Thymus (tissue), 11 donors: ENCODE measurements around the gene TBC1D30. TPM values are rescaled to one million over a fixed set of nuclear protein-coding genes. Genes with fewer than 3 reads are reported as not detected.
"Not testable (repeated sequence)": the region's sequence is repeated elsewhere in the genome, so short reads cannot be mapped to it uniquely, and the experiment has no call there.

Experiments used
- DNase-seq, 9 donors: peaks; one replicate each; pipeline ENCODE4 v3.0.0-alpha.2; 2013; ENCODE audit warnings: low spot score in 9 of 9, low read depth in 6 of 9, missing footprints in 1 of 9
- H3K27ac ChIP-seq, 2 donors: one replicate each; pipeline ENCODE4 v1.5.1; 2013; ENCODE audit warnings: control low read depth in 1 of 2, low read depth in 1 of 2, low read length in 1 of 2, mild to moderate bottlenecking in 1 of 2, moderate library complexity in 1 of 2
- H3K27me3 ChIP-seq, 2 donors: one replicate each; pipeline ENCODE4 v1.5.1; 2013; ENCODE audit warnings: low read length in 1 of 2; ENCODE audit not compliant: control insufficient read depth in 2 of 2, insufficient read depth in 1 of 2
- H3K36me3 ChIP-seq, 2 donors: one replicate each; pipeline ENCODE4 v1.5.1; 2013; ENCODE audit warnings: low read length in 1 of 2, mild to moderate bottlenecking in 1 of 2, moderate library complexity in 1 of 2; ENCODE audit not compliant: control insufficient read depth in 2 of 2, insufficient read depth in 2 of 2
- H3K4me1 ChIP-seq, 2 donors: one replicate each; pipeline ENCODE4 v1.5.1; 2013; ENCODE audit warnings: low read length in 2 of 2; ENCODE audit not compliant: control insufficient read depth in 2 of 2, insufficient read depth in 2 of 2
- H3K4me3 ChIP-seq, 2 donors: one replicate each; pipeline ENCODE4 v1.5.1; 2013; ENCODE audit warnings: low read length in 2 of 2, control low read depth in 1 of 2, mild to moderate bottlenecking in 1 of 2
- H3K9me3 ChIP-seq, 2 donors: one replicate each; pipeline ENCODE4 v1.5.1; 2013; ENCODE audit warnings: low read length in 1 of 2, mild to moderate bottlenecking in 1 of 2; ENCODE audit not compliant: control insufficient read depth in 2 of 2, insufficient read depth in 1 of 2
- WGBS: extraction: QIAGEN DNeasy Blood & Tissue Kit; methylation state at CpG from one replicate; pipeline ENCODE4 v1.1.7; 2013; 5-methylcytosine and 5-hydroxymethylcytosine counted together
- polyA plus RNA-seq: library from polyadenylated mRNA; stranded (reverse); fragments of 200-250 nt; gene quantifications from one replicate; pipeline ENCODE4 v1.2.3, GENCODE V29; 2013
- total RNA-seq: library from RNA; stranded (reverse); fragments of 120-200 nt; gene quantifications from one replicate; pipeline ENCODE4 v1.2.4, GENCODE V29; 2013
- donor health status: healthy.

The TBC1D30 gene
- total and polyA plus RNA-seq, 2 donors = 0.42 to 0.91 TPM

- H3K4me3 ChIP-seq = no peak overlapping the region
- 94% methylated on average over 5 of the region's 5 CpGs for WGBS
- no peaks in the 10 kb centered on the region for H3K36me3 ChIP-seq
- DNase-seq = no peak
- peaks cover 0 to 4% of the 10 kb centered on the region in 2 donors for H3K27me3 ChIP-seq
- H3K27ac ChIP-seq = no peak overlapping the region
- peaks cover 0 to 2% of the 10 kb centered on the region in 2 donors for H3K4me1 ChIP-seq
- H3K9me3 ChIP-seq = no peaks in the 10 kb centered on the region
These were observed 23.8 kb upstream of the TBC1D30 start for GRCh38 chr12:64800640-64801039.

DNA sequence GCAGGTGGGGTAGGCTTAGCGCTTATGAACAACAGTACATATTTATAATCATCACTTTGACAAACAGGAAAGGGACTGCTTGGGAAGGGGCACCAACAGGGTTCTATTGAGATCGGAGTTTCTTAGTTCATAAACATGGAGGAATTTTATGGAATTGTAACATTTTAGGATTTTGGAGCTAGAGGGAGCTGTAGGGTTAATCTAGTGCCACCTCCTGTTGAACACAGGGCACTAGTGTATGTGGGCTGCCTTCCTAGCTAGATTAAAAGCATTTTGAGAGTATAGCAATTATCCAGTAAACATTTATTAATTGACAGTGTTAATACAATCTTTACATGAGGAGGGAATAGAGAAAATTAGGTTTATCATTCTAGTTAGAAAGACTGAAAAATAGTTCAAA, 23.1 kb upstream of the TBC1D30 start:
- Histone ChIP-seq H3K27me3 (peaks cover 0 to 4% of the 10 kb centered on the region in 2 donors), H3K27ac (no peak overlapping the region), H3K4me1 (peaks cover 0 to 2% of the 10 kb centered on the region in 2 donors), H3K4me3 (no peak overlapping the region), H3K9me3 (no peaks in the 10 kb centered on the region), H3K36me3 (no peaks in the 10 kb centered on the region)
- WGBS = 88% methylated on average over 2 of the region's 2 CpGs
- no peak for DNase-seq

DNA sequence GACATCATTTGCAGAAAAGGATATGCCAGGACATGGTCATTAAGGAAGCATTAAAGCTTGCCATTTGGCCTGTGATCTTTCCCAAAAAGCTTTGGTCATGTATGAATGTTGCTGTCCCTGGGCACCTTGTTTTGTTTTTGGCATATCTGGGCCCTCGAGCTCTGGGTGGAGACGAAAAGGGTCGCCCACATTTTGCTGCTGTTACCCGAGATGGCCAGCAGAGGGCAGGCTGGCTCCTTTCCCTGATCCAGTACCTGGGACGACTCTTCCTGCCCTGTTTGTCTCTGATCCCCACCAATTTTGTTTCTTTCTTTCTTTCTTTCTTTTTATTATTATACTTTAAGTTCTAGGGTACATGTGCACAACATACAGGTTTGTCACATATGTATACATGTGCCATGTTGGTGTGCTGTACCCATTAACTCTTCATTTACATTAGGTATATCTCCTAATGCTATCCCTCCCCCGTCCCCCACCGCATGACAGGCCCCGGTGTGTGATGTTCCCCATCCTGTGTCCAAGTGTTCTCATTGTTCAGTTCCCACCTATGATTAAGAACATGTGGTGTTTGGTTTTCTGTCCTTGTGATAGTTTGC, 22.2 kb upstream of the TBC1D30 start:
- H3K27ac ChIP-seq, H3K36me3 ChIP-seq, H3K4me3 ChIP-seq, H3K9me3 ChIP-seq, H3K27me3 ChIP-seq, H3K4me1 ChIP-seq: not testable (repeated sequence)
- 39% methylated on average over 8 of the region's 8 CpGs for WGBS
- DNase-seq = peak in 5 of 9 donors; percentile 15 to 46 (median 29)

- Histone ChIP-seq H3K4me1 (no peaks in the 10 kb centered on the region), H3K27ac (no peak overlapping the region), H3K27me3 (peaks cover 0 to 2% of the 10 kb centered on the region in 2 donors), H3K36me3 (no peaks in the 10 kb centered on the region), H3K4me3 (no peak overlapping the region), H3K9me3 (no peaks in the 10 kb centered on the region)
- 93% methylated on average over 2 of the region's 2 CpGs for WGBS
- DNase-seq = no peak
These were observed 18.3 kb upstream of the TBC1D30 start for GRCh38 chr12:64806173-64806572.

GRCh38 chr12:64806593-64807460, 17.6 kb upstream of the TBC1D30 start:
- H3K4me3 ChIP-seq = no peak overlapping the region
- no peak for DNase-seq
- H3K9me3 ChIP-seq = no peaks in the 10 kb centered on the region
- 92% methylated on average over 7 of the region's 7 CpGs for WGBS
- no peaks in the 10 kb centered on the region for H3K36me3 ChIP-seq
- no peaks in the 10 kb centered on the region for H3K4me1 ChIP-seq
- H3K27me3 ChIP-seq = peaks cover 0 to 2% of the 10 kb centered on the region in 2 donors
- H3K27ac ChIP-seq = no peak overlapping the region

DNA sequence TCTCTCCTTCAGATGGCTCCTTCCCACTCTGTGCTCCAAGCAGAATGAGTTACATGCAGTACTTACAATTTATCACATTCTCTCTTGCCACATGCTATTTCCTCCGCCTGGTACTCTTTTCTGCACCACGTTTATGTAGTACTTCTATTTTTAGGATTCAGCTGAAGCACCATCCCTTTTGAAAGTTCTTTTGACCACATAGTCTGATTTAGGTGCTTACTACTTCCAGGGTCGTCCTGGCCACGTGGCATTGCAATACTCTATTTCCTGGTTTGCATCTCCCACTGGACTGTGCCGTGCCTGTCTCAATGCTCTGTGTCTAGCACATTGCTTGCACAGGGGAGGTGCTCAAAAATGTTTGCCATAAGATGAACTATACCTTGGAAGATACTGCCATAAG, 16.3 kb upstream of the TBC1D30 start:
- 22% methylated on average over 5 of the region's 5 CpGs for WGBS
- DNase-seq = no peak
- Histone ChIP-seq H3K36me3 (no peaks in the 10 kb centered on the region), H3K27ac (no peak overlapping the region), H3K4me1 (no peaks in the 10 kb centered on the region), H3K9me3 (no peaks in the 10 kb centered on the region), H3K4me3 (no peak overlapping the region), H3K27me3 (no peaks in the 10 kb centered on the region)

- H3K9me3 ChIP-seq = no peaks in the 10 kb centered on the region
- no peaks in the 10 kb centered on the region for H3K27me3 ChIP-seq
- H3K27ac ChIP-seq = no peak overlapping the region
- H3K36me3 ChIP-seq = no peaks in the 10 kb centered on the region
- H3K4me3 ChIP-seq = no peak overlapping the region
- 98% methylated on average over 1 of the region's 1 CpG for WGBS
- H3K4me1 ChIP-seq = no peaks in the 10 kb centered on the region
- no peak for DNase-seq
These were observed 13.6 kb upstream of the TBC1D30 start for GRCh38 chr12:64810831-64811230.

- WGBS = 91% methylated on average over 3 of the region's 3 CpGs
- H3K4me1 ChIP-seq = no peaks in the 10 kb centered on the region
- H3K36me3 ChIP-seq = no peaks in the 10 kb centered on the region
These were observed 10.7 kb upstream of the TBC1D30 start for GRCh38 chr12:64813723-64814122.

DNA sequence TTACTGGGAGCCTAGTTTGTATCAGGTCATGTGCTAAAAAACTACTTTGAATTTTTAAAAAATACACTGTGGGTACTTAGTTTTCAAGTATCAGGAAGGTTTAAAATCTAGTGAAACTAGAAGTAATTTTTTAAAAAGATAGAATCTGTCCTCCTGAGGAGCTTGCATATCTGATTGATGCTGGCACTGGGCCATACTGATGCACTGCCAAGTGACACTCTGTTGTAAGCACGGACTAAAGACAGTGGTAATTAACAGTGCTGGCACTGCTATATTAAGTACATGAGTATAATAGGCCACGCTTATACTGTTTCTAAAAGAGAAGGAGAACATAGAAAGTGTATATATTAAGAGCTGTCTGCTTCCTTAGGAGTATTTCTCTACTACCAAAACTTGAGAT, 10.0 kb upstream of the TBC1D30 start:
- Histone ChIP-seq H3K4me1 (no peaks in the 10 kb centered on the region), H3K36me3 (no peaks in the 10 kb centered on the region), H3K9me3 (no peaks in the 10 kb centered on the region), H3K4me3 (no peak overlapping the region), H3K27ac (no peak overlapping the region), H3K27me3 (no peaks in the 10 kb centered on the region)
- 91% methylated on average over 2 of the region's 2 CpGs for WGBS
- DNase-seq = no peak

More at GRCh38 chr12:64813723-64814122, 10.7 kb upstream of the TBC1D30 start:
- no peaks in the 10 kb centered on the region for H3K9me3 ChIP-seq
- no peaks in the 10 kb centered on the region for H3K27me3 ChIP-seq
- DNase-seq = no peak
- H3K27ac ChIP-seq = no peak overlapping the region
- no peak overlapping the region for H3K4me3 ChIP-seq
